HG03457 (cell line): ENCODE results near the gene TWF2.

Experiments
- ATAC-seq: cut with Tn5 transposase; IDR thresholded peaks from one replicate; pipeline ENCODE4 v1.9.1; 2021; ENCODE audit warnings: moderate number of reproducible peaks; ENCODE audit not compliant: unreplicated experiment

Gene TWF2

DNA sequence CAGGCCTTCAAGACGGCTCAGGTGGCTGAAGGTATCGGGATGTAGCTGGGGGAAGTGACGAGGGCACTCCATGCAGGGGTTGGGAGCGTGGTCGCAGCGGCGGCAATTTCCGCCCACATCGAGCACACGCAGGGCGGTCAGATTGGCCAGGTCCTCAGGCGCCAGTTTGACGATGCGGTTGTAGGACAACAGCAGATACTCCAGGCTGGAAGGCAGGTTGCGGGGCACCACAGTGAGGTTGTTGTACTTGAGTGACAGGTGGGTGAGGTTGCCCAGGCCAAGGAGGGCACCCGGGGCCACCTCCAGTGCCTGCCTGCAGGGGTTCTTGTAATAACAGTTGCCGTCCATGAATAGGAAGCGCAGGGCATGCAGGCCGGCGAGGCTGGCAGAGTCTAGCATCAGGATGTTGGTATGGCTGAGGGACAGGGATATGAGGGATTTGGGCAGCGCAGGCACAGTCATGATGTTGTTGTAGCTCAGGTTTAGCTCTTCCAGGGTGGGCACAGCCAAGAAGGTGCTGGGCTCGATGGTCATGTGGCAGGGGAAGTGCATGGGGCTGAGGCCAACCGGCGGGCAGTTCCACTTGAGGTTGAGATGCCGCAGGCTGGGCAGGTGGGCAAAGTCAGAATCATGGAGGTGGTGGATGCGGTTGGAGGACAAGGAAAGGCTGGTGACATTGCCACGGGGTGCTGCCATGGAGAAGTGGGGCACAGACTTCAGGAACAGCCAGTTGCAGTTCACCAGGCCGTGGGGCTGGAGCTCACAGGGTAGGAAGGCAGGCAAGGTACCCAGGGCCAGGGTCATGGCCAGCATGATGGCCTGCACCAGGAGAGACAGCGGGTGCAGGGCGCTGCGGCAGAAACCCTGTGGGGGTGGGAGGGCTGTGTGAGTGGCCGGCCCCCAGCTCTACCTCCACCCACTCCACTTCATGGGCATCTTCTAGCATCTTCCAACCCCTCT lies 15.2 kb downstream of the TWF2 start:
- no peak for ATAC-seq

DNA sequence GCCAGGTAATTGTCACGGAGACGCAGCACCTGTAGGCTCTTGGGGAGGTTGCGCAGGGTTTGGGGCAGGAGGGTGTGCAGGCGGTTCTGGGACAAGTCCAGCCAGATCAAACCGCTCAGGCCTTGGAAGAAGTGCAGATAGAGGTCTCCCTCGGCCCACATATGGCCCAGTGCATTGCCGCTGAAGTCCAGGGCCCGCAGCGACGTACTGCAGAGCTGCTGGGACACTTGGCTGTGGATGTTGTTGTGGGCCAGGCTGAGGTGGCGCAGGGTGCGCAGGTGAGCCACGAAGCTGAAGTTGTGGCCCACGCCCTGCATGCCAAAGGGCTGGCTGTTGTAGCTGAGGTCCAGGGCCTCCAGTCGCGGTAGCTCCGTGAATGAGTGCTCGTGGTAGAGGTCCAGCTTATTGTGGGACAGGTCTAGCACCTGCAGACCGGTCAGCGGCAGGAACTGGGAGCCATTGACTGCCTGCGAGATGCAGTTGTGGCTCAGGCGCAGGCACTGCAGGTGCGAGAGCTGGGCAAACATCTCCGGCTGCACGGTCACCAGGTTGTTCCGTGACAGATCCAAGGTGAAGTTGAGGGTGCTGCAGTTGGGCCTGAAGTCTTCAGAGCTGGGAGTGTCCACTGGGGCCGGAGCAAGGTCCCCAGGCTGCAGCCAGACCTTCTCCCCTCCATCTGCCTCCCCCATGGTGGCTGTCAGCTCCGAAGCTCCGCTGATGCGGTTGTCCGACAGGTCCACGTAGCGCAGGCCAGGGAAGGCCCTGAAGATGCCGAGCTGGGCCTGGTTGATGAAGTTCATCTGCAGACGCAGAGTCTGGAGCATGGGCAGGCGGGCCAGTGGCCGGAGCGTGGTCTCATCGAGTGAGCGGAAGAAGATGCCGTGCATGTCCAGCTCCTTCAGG lies 16.4 kb downstream of the TWF2 start:
- no peak for ATAC-seq

DNA sequence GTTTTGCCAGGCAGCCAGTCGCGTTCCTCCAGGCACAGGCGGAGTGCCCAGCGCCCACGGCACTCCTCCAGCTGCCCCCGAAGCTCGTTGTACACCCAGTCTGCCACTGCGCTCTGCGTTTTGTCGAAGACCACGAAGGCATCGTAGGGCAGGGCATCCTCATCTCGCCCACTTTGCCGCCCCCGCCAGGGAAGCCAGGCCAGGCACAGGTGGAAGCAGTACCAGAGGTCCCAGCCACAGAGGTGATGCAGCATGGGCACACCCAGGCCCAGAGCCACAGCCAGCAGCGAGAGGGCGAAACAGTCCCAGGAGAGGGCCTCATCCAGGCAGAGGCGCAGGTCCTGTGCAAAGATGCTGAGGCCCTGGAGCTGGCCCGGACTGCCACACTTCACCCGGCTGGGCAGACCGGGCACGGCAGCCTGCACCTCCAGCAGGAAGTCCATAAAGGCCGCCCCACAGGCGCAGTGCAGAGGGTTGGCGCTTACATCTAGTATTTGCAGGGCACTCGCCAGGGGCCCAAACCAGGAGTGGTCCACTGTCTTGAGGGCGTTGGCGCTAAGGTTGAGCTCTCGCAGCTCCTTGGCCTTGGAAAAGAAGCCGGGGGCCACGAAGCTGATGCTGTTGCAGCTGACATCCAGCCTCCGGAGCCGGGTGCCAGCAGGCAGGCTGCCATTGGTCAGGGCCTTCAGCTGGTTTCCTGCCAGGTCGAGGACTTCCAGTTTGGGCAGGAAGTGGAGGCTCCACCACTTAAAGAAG lies 17.2 kb downstream of the TWF2 start:
- ATAC-seq: no peak

DNA sequence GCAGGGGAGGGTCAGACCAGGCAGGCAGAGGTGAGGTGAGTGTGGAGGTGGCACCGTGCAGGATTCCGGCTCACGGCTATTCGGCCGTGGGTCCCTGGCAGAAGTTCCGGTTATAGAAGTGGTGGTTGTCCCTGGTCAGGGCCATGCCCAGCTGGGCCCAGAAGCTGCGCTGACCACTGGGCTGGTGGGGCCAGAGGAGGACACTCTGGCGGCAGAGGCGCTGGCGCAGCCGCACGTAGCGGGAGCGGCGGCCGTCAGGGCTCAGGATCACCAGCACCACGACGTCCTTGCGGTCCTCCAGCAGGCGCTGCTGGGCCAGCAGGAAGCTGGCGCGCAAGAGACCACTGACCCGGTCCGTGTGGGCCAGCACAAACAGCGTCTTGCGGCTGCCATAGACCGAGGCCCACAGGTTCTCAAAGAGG lies 17.8 kb downstream of the TWF2 start:
- no peak for ATAC-seq

DNA sequence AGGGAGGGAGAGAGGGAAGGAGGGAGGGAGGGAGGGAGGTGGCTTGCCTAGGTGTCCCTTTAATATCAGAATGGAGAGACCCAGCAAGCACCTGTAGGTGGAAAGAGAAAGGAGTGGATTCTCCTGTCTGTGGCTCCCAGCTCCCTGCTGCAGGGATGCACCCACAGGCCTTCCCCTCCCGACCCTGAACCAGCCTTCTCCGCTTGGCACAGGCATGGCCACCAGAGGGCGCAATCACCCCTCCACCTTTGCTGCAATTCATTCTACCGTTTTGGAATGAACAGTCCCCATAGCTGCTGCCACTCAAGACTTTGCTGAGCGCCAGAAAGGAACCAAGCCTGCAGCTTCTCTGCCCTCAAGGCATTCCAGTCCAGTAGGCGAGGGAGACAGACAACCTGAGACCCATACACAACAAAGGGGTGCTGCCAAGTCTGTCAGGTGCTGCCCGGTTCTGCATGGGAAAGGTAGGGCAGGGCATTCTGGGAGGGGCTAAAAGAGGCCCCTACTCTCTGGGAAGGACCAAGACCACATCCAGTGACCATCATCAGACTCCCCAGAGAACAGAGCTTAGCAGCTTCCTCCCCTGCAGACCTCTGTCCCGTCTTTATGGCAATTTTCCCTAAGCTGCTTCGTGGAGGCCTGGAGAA lies 18.5 kb downstream of the TWF2 start:
- ATAC-seq: no peak

DNA sequence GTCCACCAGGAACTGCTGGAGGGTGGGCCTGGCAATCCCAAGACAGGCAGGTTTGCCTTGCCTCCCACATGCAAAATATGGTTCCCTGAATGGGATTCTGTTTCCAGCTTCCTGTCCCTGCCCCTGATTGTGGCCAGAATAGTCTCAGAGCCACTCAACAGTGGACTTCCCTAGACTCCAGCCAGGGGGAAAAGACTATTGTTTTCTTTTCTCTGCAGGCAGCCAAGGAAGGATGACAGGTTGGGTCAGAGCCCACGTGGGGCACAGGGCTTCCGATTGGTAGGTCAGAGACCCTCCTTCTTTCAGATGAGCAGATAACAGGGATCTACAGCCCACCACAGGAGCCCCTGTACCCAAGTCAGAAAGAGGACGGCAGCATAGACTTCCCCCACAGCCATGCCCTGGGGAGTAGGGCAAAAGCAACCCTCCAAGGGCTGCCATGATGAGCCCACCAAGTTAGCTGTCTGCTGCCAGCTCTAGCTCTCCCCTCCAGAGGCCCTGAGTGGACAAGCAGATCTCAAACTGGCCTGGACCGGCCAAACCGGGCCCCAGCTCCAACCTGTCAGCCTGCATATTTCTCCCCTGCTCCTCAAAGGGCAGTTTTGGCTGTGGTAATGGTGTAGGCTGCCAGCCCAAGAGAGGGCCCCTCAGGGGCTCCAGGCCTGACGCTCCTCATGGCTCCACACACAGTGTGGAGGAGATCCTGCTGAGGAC lies 19.9 kb downstream of the TWF2 start:
- ATAC-seq: no peak

DNA sequence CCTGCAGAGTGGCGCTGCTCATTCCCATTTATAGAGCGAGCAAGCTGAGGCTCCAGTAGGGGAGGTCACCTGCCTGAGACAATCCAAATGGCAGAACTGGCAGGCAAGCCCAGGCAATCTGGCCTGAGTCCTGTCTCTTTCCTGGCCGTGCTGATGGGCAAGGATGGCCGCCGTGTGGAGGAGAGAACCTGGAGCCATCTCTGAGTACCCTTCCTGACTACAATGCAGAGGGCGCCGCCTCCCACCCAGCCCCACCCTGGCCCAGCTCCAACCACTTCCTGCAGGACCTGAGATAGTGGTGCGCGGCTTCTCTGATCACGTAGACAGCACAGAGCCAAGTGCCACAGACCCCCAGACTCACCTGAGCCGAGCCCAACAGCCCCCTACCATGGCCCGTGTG lies 20.5 kb downstream of the TWF2 start:
- ATAC-seq: no peak

DNA sequence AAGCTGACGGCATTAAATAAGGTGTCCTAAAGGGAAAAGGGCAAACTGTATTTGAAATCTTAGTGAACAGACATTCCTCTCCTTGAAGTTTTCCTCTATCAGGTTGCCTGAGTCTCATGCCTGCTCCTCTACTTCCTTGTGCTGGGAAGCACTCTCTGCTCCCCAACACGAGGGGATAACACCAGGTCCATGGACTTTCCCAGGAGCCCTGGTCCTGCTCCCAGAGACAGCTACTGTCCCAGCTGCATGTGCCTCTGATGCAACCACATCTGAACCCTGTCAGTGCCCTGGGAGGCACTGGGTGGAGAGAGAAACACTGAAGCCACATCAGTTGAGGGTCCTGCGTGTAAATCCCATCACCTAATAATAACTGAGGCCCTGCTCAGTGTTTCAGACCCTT lies 20.9 kb downstream of the TWF2 start:
- no peak for ATAC-seq

DNA sequence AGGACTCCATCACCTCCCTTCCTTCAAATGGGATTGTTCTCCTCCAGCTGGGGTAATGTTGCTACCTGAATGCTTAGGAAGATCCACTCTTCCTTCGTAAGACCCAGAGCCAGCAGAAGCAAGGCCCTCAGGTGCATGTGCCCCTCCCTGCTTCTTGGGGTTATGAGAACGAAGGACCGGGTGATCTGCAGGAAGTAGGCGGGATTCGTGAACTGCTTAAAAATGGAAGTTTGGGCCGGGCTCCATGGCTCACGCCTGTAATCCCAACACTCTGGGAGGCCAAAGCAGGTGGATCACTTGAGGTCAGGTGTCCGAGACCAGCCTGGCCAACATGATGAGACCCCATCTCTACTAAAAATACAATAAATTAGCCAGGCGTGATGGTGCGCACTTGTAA lies 21.6 kb downstream of the TWF2 start:
- ATAC-seq: no peak

DNA sequence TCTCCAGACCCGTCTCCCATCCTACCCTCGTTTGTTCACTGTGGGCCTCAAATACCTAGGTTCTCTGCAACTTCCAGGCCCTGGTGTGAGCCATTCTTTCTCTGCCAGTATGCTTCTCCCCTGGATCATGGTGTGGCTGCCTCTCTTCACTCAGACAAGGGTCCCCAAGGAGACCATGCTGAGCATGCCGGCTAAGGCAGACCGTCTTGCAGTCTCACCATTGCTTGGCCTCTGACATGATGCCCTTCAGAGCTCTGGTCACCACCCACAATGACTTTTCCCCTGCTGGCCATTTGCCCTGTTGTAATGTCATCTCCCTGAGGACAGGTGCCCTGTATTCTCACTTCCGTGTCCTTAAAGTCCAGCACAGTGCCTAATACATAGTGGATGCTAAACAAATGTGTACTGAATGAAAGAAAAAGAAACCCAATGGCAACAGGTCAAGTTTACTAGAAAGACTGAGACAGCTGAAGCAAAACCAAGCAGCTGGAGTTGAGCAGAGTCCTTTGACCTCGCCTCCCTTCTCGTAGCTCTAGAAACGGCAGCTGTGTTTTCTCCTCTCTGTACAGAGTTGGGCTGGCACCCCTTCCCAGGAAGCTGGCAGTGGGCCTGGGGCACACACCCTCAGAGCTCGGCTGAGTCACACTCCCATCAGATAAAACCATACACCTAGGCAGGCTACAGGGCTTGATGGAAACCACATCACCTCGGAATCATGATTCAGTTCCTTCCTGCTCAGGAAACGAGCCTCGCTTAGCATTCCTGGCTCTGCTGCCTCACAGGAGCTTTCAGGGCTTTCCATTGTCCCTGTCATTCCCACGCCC lies 22.2 kb downstream of the TWF2 start:
- no peak for ATAC-seq

DNA sequence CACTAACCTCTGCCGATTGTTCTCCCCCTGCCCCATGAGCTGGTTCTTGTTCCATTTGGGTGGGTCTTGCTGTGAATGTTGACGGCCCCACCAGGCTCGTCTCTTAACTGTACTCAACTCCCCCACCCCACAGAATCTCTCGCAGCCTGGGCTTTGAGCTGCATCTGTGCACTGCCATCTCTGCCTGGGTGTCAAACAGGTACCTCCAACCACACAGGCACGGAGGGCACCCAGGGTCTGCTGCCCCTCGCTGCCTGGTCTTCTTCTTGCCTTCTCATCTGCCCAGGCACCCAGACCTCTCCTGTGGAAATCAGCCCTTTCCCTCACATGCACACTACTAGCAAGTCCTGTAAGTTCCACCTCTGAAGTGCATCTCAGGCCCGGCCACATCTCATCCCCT lies 23.6 kb downstream of the TWF2 start:
- ATAC-seq: no peak

DNA sequence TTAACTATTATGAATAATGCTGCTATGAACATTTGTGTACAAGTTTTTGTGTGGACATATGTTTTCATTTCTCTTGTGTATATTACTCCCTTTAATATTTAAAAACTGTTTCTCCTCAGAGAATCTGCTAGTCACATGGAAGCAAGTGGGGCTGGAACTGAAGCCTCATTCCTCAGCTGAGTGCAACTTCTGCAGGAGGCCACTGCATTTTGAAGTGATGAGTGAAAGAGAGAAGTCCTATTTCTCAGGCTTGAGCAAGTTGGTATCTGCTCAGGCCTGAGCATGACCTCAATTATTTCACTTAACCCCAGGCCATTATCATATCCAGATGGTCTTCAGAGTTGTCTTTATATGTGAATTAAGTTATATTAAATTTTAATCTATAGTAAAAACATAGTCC lies 25.1 kb downstream of the TWF2 start:
- ATAC-seq: no peak

DNA sequence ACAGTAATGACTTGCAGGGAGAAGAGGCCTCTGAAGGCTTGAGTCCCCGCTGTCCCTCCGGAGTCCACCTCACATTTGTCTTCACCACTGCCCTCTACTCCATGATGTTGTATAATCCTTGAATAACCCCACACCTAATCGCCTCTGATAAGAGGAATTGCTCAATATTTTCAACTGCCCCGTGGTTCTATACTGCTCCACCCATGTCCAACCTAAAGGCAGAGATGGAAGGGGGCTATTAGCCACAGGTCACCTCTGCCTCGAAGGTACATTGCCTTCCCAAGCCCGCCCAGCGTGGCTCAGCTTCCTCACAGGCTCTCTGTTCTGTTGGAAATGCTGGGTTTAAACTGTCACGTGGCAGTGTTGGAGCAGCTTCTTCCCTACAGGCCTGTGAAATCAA lies 26.0 kb downstream of the TWF2 start:
- no peak for ATAC-seq

DNA sequence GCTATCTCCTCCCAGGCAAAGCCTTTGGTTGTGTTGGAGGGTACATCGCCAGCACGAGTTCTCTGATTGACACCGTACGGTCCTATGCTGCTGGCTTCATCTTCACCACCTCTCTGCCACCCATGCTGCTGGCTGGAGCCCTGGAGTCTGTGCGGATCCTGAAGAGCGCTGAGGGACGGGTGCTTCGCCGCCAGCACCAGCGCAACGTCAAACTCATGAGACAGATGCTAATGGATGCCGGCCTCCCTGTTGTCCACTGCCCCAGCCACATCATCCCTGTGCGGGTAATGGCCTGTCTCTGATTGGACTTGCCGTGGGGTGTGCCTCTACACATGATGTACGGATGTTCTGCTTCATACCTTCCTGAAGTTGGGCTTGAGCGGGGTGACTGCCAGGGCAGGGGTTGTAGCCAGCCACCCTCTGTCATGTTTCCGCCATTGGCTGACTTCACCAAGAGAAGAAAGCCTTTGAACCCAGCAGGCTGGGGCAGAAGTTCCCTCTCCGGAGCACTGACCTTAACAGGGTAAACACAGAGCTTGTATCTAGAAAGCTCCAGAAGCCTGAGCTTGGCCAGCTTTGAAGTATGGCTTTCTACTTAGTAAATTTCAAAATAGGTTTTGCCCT lies 27.6 kb downstream of the TWF2 start:
- ATAC-seq: no peak

DNA sequence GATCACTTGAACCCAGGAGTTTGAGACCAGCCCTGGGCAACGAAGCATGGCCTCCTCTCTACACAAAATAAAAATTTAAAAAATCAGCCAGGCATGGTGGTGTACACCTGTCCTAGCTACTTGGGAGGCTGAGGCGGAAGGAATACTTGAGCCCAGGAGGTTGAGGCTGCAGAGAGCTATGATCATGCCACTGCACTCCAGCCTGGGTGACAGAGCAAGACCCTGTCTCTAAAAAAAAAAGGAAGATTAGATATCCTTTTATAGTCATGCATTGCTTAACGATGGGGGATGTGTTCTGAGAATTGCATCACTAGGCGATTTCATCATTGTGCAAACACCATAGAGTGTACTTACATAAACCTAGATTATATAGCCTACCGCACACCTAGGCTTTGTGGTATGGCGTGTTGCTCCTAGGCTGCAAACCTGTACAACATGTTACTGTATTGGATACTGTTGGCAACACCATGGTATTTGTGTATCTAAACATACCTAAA lies 28.4 kb downstream of the TWF2 start:
- ATAC-seq: no peak

DNA sequence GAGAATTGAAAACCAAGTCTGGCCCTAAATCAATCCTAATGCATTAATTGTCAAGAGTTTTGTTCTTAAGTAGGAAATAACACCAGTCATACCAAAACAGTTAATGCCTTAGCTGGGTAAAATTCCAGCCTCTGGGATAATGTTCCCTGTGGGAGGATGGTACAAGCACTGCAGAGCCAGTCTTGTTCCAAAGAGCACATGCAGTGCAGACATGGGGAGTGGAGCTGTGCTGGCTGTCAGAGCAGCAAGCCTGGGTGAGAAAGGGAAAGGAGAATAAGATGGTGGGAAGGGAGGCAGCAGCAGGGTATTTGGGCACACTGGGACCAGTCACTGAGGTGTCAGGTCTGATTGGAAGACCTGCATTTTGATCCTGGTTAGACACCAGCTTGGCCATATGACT lies 28.9 kb downstream of the TWF2 start:
- no peak for ATAC-seq

DNA sequence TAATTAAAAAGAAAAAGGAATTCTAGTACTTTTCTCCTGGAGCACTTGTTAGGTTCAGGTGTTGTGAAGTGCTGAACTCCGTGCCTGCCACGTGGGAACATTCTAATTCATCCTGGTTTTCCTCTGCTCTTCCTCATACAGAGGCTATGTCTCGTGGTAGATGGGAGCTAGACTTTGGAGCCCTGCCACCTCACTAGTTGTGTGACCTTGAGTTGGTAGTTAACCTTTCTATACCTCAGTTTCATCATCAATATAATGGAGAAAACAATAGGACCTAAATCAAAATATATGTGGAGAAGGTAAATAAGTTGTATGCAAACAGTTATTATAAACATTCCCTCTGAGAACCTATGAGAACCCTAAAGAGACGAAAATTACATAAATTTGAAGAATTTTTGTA lies 30.4 kb downstream of the TWF2 start:
- no peak for ATAC-seq

DNA sequence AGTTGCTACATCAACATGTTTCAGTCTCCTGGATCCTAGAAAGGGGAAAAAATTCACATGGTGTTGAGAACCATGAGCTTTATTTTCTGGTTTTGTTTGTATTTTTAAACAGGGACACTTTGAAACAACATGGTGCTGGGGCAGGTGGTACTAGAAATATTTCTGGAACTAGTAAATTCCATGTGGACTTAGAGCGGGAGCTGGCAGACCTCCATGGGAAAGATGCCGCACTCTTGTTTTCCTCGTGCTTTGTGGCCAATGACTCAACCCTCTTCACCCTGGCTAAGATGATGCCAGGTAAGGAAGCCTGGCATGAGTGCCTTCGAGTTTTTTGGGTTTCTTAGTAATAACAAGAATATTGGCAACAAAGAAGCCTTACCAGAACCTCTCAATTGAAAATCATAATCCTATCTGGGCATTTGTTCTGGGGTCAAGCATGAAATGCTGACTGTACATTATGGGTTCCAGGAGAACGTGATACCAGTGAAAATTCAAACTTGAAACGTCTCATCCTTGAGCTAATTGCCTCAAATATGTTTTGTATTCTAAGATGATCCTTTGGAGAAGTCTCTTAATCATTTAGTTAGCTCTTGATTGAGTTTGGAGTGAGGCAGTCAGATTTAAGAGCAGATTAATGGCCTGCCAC lies 33.1 kb downstream of the TWF2 start:
- ATAC-seq: no peak
